Lung (tissue), 12 donors: ENCODE results near the gene YAP1. TPM values are rescaled to one million over a fixed set of nuclear protein-coding genes. Genes with fewer than 3 reads are reported as not detected.

Experiments
- ATAC-seq: fragments of 200-7000 bp; cut with Tn5 transposase; one replicate; pipeline ENCODE4 v1.9.1; 2020; ENCODE audit warnings: moderate number of reproducible peaks; ENCODE audit not compliant: insufficient read depth, low FRiP score
- DNase-seq, 3 donors: peaks; one replicate each; pipeline ENCODE4 v3.0.0-alpha.2; 2013 to 2017
- H3K27ac ChIP-seq, 2 donors: one replicate each; pipeline ENCODE4 v1.5.1; 2013; ENCODE audit warnings: mild to moderate bottlenecking in 2 of 2, moderate library complexity in 2 of 2, control low read depth in 1 of 2, inconsistent platforms in 1 of 2, low read depth in 1 of 2, low read length in 1 of 2
- H3K27me3 ChIP-seq, 3 donors: one replicate each; pipeline ENCODE4 v1.5.1; 2013; ENCODE audit warnings: low read length in 2 of 3; ENCODE audit not compliant: control insufficient read depth in 3 of 3, insufficient read depth in 3 of 3
- H3K36me3 ChIP-seq, 4 donors: one replicate each; pipeline ENCODE4 v1.5.1; 2013; ENCODE audit warnings: low read length in 4 of 4, mild to moderate bottlenecking in 1 of 4, moderate library complexity in 1 of 4; ENCODE audit not compliant: control insufficient read depth in 4 of 4, insufficient read depth in 4 of 4
- H3K4me1 ChIP-seq, 5 donors: one replicate each; pipeline ENCODE4 v1.5.1; 2013; ENCODE audit warnings: low read length in 5 of 5, mild to moderate bottlenecking in 2 of 5, moderate library complexity in 1 of 5; ENCODE audit not compliant: control insufficient read depth in 5 of 5, insufficient read depth in 5 of 5
- H3K4me3 ChIP-seq: one replicate; pipeline ENCODE4 v1.5.1; 2013; ENCODE audit warnings: mild to moderate bottlenecking, control low read depth, moderate library complexity
- H3K9ac ChIP-seq, 2 donors: one replicate each; pipeline ENCODE4 v1.5.1; 2013; ENCODE audit warnings: low read length in 2 of 2, control low read depth in 1 of 2; ENCODE audit not compliant: insufficient read depth in 1 of 2
- H3K9me3 ChIP-seq, 4 donors: one replicate each; pipeline ENCODE4 v1.5.1; 2013; ENCODE audit warnings: low read length in 3 of 4, mild to moderate bottlenecking in 1 of 4, moderate library complexity in 1 of 4; ENCODE audit not compliant: control insufficient read depth in 4 of 4, insufficient read depth in 3 of 4
- CTCF ChIP-seq: IDR thresholded peaks from 2 replicates; pipeline ENCODE4 v1.5.1; 2012; ENCODE audit warnings: mild to moderate bottlenecking; ENCODE audit errors: control extremely low read depth, extremely low read depth
- WGBS, 2 donors: extraction: QIAGEN DNeasy Blood & Tissue Kit; methylation state at CpG; one replicate each; pipeline ENCODE4 v1.1.7; 2013; 5-methylcytosine and 5-hydroxymethylcytosine counted together
- polyA plus RNA-seq, 2 donors: library from polyadenylated mRNA; stranded (reverse); fragments of 200-250 nt; gene quantifications; one replicate each; pipeline ENCODE4 v1.2.1, GENCODE V29; 2013
- total RNA-seq, 2 donors: library from RNA; depleted of rRNA in 1 of 2; stranded (reverse); fragments of >200 nt in 1 of 2; gene quantifications; one replicate each; pipeline ENCODE4 v1.2.1, GENCODE V29; 2014 to 2021
- donor health status: control.
- donor health status: control.
- donor health status: Bipolar disorder and iron deficiency.
- donor health status: healthy.
- donor health status: DM: yes; HTN: yes; CAD: no.

Gene YAP1
- total and polyA plus RNA-seq, 4 donors = 29.5 to 257 (median 80.4) TPM

- H3K27ac ChIP-seq = peak overlapping the region in 1 of 2 donors; percentile 41
- H3K4me3 ChIP-seq = no peak overlapping the region
- H3K9ac ChIP-seq = no peak overlapping the region
- DNase-seq (no peak), ATAC-seq (no peak)
- WGBS, 2 donors = 38 to 52% methylated on average over 1 of the region's 1 CpG
- H3K9me3 ChIP-seq = no peaks in the 10 kb centered on the region
- no peak for TF ChIP-seq CTCF
- peaks cover 0 to 60% (median 24%) of the 10 kb centered on the region in 5 donors for H3K4me1 ChIP-seq
- H3K27me3 ChIP-seq = no peaks in the 10 kb centered on the region
- H3K36me3 ChIP-seq = peaks cover 0 to 8% (median 0%) of the 10 kb centered on the region in 4 donors
These were observed 33.6 kb downstream of the YAP1 start for GRCh38 chr11:102143867-102144266.

- Histone ChIP-seq H3K36me3 (peaks cover 0 to 8% (median 0%) of the 10 kb centered on the region in 4 donors), H3K4me3 (no peak overlapping the region), H3K27me3 (no peaks in the 10 kb centered on the region), H3K9me3 (no peaks in the 10 kb centered on the region), H3K27ac (peak overlapping the region; percentile 40 to 77), H3K4me1 (peaks cover 0 to 54% (median 24%) of the 10 kb centered on the region in 5 donors), H3K9ac (no peak overlapping the region)
- TF ChIP-seq CTCF = no peak
- DNase-seq (peak in 2 of 3 donors; percentile 52 to 72), ATAC-seq (no peak)
- 31 to 59% methylated on average over 4 of the region's 4 CpGs for WGBS, 2 donors
These were observed 34.4 kb downstream of the YAP1 start for GRCh38 chr11:102144357-102145355.

DNA sequence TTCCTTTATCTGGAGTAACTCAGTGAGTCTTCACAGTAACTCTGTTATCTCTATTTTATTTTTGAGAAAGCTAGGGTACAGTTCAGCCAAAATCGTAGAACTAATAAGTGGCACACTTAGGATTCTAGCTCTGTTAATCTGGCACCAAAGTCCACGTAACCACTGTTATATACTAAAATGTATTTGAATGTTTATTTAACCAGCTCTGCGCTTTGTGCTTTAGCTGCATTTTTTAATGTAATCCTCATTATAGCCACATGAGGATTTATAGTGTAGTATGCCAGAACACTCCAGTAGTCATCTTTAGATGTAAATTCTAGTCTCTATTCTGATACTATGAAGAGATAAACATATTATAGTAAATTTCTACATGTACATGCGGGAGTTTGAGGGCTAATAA lies 36.8 kb downstream of the YAP1 start:
- H3K4me3 ChIP-seq = no peak overlapping the region

More for the DNA sequence above, 36.8 kb downstream of the YAP1 start:
- H3K36me3 ChIP-seq = peaks cover 0 to 14% (median 2%) of the 10 kb centered on the region in 4 donors
- DNase-seq = peak in 2 of 3 donors; percentile 55 to 65
- H3K9ac ChIP-seq = no peak overlapping the region
- peaks cover 0 to 53% (median 35%) of the 10 kb centered on the region in 5 donors for H3K4me1 ChIP-seq
- 74 to 83% methylated on average over 4 of the region's 4 CpGs for WGBS, 2 donors
- H3K27ac ChIP-seq = no peak overlapping the region
- ATAC-seq = no peak
- no peaks in the 10 kb centered on the region for H3K27me3 ChIP-seq
- no peak for TF ChIP-seq CTCF
- no peaks in the 10 kb centered on the region for H3K9me3 ChIP-seq
